Measurements from ENCODE around the gene RGL2. TPM values are rescaled to one million over a fixed set of nuclear protein-coding genes. Genes with fewer than 3 reads are reported as not detected.

Gene RGL2
- polyA plus RNA-seq, 3 donors: 14.9 to 145 (median 15.5) TPM

- H3K4me3 ChIP-seq (replicated peaks in 1 of 3; ENCODE audit: low read depth in 2 of 3, low read length in 3 of 3): peak overlapping the region; percentile 83 to 95 (median 91)
- no peaks in the 10 kb centered on the region for H3K9me3 ChIP-seq (replicated peaks in 1 of 2; ENCODE audit: control insufficient read depth in 1 of 2, insufficient read depth in 1 of 2, low read length in 2 of 2)
- H3K9ac ChIP-seq (ENCODE audit: insufficient read depth, low read length, poor library complexity, severe bottlenecking): peak overlapping the region; percentile 89
- Mint-ChIP-seq H3K4me3 (peak overlapping the region; percentile 96 to 100), H3K4me1 (peaks cover 57% of the 10 kb centered on the region), H3K36me3 (peaks cover 49 to 57% of the 10 kb centered on the region in 2 donors), H3K27ac (peak overlapping the region; percentile 98 to 100 (median 100)), H3K9me3 (no peaks in the 10 kb centered on the region), H3K27me3 (ENCODE audit: low read depth in 3 of 3) (no peaks in the 10 kb centered on the region)
- peaks cover 52 to 65% of the 10 kb centered on the region in 2 donors for H3K4me1 ChIP-seq (ENCODE audit: control insufficient read depth in 1 of 2, insufficient read depth in 2 of 2, low read length in 2 of 2)
- peaks cover 71% of the 10 kb centered on the region for H3K79me2 ChIP-seq (ENCODE audit: insufficient read depth, low read length)
- no peak for DNase-seq
- H2AFZ ChIP-seq (ENCODE audit: insufficient read depth, low read depth, low read length, poor library complexity, severe bottlenecking): peak overlapping the region; percentile 90
- TF ChIP-seq, protein P1, sequence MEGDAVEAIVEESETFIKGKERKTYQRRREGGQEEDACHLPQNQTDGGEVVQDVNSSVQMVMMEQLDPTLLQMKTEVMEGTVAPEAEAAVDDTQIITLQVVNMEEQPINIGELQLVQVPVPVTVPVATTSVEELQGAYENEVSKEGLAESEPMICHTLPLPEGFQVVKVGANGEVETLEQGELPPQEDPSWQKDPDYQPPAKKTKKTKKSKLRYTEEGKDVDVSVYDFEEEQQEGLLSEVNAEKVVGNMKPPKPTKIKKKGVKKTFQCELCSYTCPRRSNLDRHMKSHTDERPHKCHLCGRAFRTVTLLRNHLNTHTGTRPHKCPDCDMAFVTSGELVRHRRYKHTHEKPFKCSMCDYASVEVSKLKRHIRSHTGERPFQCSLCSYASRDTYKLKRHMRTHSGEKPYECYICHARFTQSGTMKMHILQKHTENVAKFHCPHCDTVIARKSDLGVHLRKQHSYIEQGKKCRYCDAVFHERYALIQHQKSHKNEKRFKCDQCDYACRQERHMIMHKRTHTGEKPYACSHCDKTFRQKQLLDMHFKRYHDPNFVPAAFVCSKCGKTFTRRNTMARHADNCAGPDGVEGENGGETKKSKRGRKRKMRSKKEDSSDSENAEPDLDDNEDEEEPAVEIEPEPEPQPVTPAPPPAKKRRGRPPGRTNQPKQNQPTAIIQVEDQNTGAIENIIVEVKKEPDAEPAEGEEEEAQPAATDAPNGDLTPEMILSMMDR (IDR thresholded peaks at IDR 0.05): no peak
- H3K27ac ChIP-seq (ENCODE audit: low read depth in 1 of 2, low read length in 2 of 2): peak overlapping the region; percentile 93 to 99
- intact Hi-C loops (cut with micrococcal nuclease): loop anchor here in 1 of 2 donors (2.0 kb wide), 1 partner anchor 16 kb away; the partner anchor contains the start of genes PFDN6 and WDR46
- WGBS (ENCODE audit: insufficient coverage): 0% methylated on average over 7 of the region's 22 CpGs
- peaks cover 45 to 65% of the 10 kb centered on the region in 2 donors for H3K36me3 ChIP-seq (replicated peaks in 1 of 2; ENCODE audit: control insufficient read depth in 1 of 2, insufficient read depth in 2 of 2, low read length in 2 of 2)
- H3K27me3 ChIP-seq (ENCODE audit: control insufficient read depth in 2 of 2, insufficient read depth in 2 of 2, low read length in 2 of 2): no peaks in the 10 kb centered on the region
- H3K4me2 ChIP-seq (replicated peaks; ENCODE audit: extremely low read depth, low read length, poor library complexity, severe bottlenecking): peak overlapping the region; percentile 79
- peaks cover 34% of the 10 kb centered on the region for H4K20me1 ChIP-seq (ENCODE audit: insufficient read depth, low read length)
Observed at GRCh38 chr6:33272275-33273128, 26.2 kb downstream of the RGL2 start.

GRCh38 chr6:33271468-33272274 lies 27.1 kb downstream of the RGL2 start, which contains the start of the genes RPS18 and VPS52:
RPS18 (plus strand) TSS chr6:33272075; CDS start chr6:33272120, 45 bp downstream.
VPS52 (minus strand) TSS chr6:33271876; CDS start chr6:33271675, 201 bp downstream.
- H3K27ac ChIP-seq (ENCODE audit: low read depth in 1 of 2, low read length in 2 of 2): peak within 1 kb of the TSS; percentile 93 to 99
- peak within 1 kb of the TSS; percentile 79 for H3K4me2 ChIP-seq (replicated peaks; ENCODE audit: extremely low read depth, low read length, poor library complexity, severe bottlenecking)
- H3K27me3 ChIP-seq (ENCODE audit: control insufficient read depth in 2 of 2, insufficient read depth in 2 of 2, low read length in 2 of 2): no peaks in the 10 kb centered on the region
- Mint-ChIP-seq H3K27ac (peak within 1 kb of the TSS; percentile 98 to 100 (median 100)), H3K27me3 (ENCODE audit: low read depth in 3 of 3) (no peaks in the 10 kb centered on the region), H3K4me3 (peak within 1 kb of the TSS; percentile 96 to 100), H3K9me3 (no peaks in the 10 kb centered on the region), H3K36me3 (peaks cover 58 to 66% of the 10 kb centered on the region in 2 donors), H3K4me1 (peaks cover 58% of the 10 kb centered on the region)
- H3K79me2 ChIP-seq (ENCODE audit: insufficient read depth, low read length): peaks cover 63% of the 10 kb centered on the region
- under 1% methylated on average over 42 of the region's 48 CpGs for WGBS (ENCODE audit: insufficient coverage)
- peak within 1 kb of the TSS; percentile 83 to 95 (median 91) for H3K4me3 ChIP-seq (replicated peaks in 1 of 3; ENCODE audit: low read depth in 2 of 3, low read length in 3 of 3)
- peaks cover 34% of the 10 kb centered on the region for H4K20me1 ChIP-seq (ENCODE audit: insufficient read depth, low read length)
- H3K4me1 ChIP-seq (ENCODE audit: control insufficient read depth in 1 of 2, insufficient read depth in 2 of 2, low read length in 2 of 2): peaks cover 53 to 60% of the 10 kb centered on the region in 2 donors
- H3K9ac ChIP-seq (ENCODE audit: insufficient read depth, low read length, poor library complexity, severe bottlenecking): peak within 1 kb of the TSS; percentile 89
- intact Hi-C loops (cut with micrococcal nuclease): loop anchor here in 1 of 2 donors (2.0 kb wide), 1 partner anchor 17 kb away; the partner anchor contains the start of genes PFDN6 and WDR46
- DNase-seq: peak; percentile 98 to 100 (median 99)
- TF ChIP-seq, protein P1 (IDR thresholded peaks at IDR 0.05): no peak
- peaks cover 54 to 73% of the 10 kb centered on the region in 2 donors for H3K36me3 ChIP-seq (replicated peaks in 1 of 2; ENCODE audit: control insufficient read depth in 1 of 2, insufficient read depth in 2 of 2, low read length in 2 of 2)
- no peaks in the 10 kb centered on the region for H3K9me3 ChIP-seq (replicated peaks in 1 of 2; ENCODE audit: control insufficient read depth in 1 of 2, insufficient read depth in 1 of 2, low read length in 2 of 2)
- H2AFZ ChIP-seq (ENCODE audit: insufficient read depth, low read depth, low read length, poor library complexity, severe bottlenecking): peak within 1 kb of the TSS; percentile 90

Measured in CD14-positive monocyte (primary cell).